Activated CD4-positive, alpha-beta T cell treated with anti-CD3 and anti-CD28 coated beads for 24 hours (primary cell): ENCODE data around the gene GSS.
A peak's percentile ranks its signal among the peaks of the same experiment; 100 is the strongest.

Experiments used
- DNase-seq, 2 donors: peaks; one replicate each; pipeline ENCODE4 v3.0.0-alpha.2; 2020; ENCODE audit warnings: low read depth in 2 of 2

GSS gene

DNA sequence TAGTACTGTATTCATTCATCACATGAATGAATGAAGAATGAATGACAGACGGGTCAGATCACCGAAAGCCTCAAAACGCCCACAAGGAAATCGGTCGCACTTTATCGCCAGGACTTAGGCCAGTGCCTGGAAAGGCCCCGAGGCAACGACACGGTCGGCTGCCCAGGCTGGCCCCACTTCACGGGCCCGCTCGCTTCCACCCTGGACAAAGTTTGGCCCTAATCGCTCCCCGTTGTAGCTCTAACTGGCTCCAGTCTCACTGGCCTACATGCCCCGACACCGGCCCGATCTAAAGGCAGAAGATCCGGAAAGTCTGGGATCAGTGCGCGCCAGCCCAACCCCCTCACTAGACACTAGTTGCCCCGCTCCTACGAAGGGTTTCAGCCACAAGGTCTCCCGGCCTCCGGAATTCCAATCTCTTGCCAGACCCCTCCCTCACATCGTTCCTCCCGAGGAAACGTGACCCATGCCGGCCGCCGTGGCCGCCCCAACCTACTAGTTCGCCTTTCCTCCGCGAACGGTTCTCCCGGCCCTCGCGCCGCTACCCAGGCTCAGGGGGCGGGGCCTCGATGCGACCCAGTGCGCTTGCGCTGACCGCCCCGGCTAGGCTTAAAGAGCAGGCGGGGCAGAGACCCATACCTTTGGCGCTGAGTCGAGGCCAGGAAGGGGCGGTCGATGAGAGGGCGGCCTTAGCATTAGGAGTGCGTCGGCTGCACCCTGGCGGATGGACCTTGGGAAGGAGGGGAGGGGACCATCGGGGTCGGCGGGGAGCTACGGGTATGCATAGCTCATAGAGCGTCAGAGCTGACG, at the start of gene GSS, which contains the start of gene MYH7B:
Gene GSS (minus strand): TSS at position 576 of the 810 bp plus-strand sequence. CDS start 3,954 bp downstream, outside the sequence.
Gene MYH7B (plus strand): TSS at position 638 of the 810 bp plus-strand sequence. CDS start 22,138 bp downstream, outside the sequence.
- peak; percentile 98 to 99 for DNase-seq

DNA sequence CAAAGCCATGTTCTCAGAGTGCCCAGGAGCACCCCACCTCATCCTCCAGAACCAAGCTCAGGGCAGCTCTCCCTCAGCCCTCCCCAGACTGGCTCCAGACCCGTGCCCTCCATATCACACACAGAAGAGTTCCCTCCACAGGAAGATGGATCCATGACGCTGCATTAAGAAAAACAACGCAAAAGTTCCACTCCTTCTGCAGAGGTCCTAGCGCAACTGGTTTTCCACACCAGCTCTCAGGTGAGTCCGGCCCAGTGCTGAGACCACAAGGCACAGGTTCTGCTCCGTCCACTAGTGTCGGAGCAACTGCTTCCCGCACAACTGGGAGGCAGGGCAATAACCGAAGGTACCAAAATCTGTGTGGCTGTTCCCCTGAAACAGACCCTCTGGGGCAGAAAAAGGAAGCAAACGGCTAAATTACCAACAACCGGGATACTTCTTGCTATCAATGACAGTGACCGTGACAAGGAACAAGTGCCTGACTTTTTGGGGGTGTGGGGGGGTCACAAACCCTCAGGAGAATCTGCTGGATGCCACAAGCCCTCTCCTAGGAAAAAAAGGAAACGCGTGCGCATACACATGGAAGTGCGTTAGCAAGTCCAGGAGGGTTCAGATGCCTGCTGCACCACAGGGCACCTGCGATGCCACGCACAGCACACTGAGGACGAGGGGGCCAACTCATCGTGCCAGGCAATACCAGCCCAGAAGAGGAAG, 49.3 kb upstream of the GSS start:
- no peak for DNase-seq

DNA sequence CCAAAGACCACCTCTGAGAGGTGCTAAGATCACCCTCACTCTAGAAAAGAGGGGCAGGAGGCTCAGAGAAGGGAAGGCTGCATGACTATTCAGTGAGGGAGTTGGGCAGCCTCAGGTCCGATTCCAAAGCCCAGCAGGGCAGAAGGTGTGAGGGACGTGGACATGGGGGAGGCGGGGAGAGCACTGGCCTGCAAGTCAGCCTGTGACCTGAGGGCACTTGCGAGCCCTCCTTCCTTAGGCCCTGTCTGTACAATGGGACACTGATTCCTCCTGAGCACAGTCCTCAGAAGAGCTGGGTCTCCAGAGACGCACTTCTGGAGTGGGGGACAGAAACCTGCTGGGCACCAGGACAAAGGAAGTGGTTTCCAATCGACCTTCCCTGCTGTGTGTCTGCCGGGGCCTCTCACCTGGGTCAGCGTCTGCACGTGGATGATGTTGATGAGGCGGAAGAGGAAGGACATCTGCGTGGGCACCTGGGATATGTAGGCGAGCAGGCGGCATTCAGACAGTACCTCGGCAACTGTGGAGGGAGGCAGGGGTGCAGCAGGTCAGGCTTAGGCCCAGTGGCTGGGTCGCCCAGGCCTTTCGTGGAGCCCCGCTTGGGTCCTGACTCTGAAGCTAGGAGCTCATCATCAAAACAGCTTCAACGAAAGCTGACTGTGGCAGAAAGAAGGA, 48.6 kb upstream of the GSS start:
- DNase-seq = no peak

DNA sequence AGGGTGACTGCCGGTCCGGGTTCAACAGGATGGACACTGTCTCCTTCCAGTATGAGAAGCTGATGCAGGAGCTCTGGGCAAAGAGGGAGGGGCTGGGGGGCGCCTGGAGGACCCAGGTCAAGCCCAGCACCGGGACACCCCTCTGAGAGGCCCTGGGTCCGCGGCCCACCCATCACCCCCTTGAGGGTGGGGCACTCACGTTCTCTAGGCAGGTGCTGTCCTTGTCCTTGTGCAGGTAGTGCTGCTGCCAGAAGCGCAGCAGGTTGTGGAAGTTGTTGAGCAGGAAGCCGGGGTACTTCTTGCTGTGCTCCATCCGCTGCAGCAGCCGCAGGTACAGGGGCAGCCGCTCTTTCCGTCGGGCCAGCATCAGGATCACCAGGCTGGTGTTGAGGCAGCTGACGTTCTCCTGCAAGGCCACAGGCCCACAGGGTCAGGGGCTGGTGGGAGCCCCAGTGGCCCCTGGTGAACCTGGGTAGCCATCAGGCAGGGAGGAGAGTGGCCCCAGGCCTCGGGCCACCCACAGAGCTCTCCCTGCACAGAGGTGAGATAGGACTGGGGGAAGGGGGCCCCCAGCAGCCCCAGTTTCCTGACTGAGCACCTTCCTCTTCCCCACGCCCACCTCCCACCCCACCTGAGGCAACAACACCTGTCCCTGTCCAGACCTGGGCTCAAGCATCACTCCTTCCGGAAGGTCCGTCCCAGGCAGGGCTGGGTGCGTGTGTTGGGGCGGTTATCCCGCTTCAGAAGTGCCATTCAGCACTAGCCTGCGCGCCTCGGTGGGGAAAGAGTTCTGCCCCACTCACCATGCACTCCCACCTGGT, 47.8 kb upstream of the GSS start:
- DNase-seq = no peak

DNA sequence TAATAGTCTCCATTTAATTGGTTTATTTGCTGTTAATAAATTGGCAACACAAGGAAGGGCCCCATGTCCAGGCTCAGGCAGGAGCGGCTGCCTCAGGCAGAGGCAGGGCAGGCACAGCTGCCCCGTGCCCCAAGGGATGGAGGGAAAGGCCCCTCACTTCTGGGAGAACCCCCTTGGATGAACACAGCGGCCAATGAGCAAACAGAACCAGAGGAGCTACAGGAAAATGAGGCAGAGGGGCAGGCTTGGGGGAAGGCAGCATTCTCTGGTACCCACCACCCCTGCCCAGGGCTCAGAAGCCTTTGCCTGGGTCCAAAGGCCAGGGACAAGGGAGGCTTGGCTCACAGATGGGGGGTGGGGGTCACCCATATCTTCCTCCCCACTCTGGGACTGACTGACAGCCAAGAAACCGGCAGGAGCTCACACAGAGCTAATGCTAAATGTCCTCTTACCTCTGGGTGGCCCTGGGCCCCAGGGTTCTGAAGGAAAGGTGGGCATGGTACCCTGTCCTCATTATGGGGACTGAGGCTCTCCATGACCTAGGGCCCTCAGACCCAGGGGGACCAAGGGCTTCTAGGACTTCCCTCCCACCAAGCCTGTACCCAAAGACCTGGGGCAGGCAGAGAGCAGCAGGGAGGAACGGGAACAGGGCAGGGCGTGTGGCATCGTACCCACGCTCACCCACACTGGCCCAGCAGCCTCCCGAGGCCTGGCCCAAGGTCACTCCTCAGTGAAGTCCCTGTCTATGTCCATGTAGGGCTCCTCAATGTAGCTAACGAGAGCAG, 47.0 kb upstream of the GSS start:
- DNase-seq = no peak

DNA sequence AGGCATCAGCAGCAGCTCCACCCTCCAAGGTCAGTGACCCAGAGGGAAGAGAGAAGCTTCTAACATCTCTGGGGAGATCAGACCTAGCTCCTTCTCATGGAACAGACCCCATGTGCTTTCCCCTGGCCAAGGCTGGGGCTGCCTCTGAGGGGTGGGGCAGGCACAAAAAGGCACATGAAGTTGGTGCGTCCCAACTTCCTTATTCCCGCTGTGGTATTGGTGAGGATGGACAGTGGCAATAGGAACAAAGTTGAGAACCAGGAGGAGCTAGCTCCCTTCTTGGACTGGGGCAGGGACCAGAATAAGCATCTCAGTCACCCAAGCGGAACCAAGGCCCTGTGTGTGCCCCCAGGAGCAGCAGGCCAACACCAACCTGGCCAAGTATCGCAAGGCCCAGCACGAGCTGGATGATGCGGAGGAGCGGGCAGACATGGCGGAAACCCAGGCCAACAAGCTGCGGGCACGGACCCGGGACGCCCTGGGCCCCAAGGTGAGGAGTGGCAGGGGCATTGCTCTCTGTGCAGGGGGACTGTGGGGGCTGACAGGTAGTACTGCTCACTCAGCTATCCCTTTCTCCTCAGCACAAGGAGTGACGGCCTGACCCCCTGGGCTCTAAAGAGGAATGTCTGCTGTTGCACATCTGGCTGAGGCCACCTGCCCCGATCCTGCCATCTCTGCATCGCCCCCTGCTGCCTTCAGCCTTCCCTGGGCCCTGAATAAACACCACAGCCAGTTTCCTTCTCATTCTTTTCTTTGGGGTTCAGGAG, 46.2 kb upstream of the GSS start:
- DNase-seq = no peak

DNA sequence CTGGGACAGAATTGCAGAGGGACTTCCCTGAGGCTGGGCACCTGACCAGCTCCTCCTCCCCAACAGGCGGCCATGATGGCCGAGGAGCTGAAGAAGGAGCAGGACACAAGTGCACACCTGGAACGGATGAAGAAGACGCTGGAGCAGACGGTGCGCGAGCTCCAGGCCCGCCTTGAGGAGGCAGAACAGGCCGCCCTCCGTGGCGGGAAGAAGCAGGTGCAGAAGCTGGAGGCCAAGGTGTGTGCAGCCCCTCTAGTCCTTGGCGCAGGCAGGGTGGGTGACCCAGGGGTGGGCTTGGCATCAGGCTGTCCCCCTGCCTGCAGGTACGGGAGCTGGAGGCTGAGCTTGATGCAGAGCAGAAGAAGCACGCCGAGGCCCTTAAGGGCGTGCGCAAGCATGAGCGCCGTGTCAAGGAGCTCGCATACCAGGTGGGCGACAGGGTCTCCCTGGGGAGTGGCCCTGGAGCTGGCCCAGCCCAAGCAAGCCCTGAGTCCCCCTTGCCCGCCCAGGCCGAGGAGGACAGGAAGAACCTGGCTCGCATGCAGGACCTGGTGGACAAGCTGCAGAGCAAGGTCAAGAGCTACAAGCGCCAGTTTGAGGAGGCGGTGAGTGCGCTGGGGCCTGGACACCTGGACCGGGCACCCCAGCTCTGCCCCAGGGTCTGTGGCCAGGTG, 45.5 kb upstream of the GSS start:
- no peak for DNase-seq

DNA sequence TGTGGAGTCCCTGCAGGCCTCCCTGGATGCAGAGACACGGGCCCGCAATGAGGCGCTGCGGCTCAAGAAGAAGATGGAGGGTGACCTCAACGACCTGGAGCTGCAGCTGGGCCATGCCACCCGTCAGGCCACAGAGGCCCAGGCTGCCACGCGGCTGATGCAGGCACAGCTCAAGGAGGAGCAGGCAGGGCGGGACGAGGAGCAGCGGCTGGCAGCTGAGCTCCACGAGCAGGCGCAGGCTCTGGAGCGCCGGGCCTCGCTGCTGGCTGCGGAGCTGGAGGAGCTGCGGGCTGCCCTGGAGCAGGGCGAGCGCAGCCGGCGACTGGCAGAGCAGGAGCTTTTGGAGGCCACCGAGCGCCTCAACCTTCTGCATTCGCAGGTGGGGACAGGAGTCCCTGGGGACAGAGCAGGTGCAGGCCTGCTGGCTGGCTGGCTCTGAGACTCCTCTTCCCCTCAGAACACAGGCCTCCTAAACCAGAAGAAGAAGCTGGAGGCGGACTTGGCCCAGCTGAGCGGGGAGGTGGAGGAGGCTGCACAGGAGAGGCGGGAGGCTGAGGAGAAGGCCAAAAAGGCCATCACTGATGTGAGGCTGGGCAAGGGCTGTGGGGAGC, 44.8 kb upstream of the GSS start:
- no peak for DNase-seq

DNA sequence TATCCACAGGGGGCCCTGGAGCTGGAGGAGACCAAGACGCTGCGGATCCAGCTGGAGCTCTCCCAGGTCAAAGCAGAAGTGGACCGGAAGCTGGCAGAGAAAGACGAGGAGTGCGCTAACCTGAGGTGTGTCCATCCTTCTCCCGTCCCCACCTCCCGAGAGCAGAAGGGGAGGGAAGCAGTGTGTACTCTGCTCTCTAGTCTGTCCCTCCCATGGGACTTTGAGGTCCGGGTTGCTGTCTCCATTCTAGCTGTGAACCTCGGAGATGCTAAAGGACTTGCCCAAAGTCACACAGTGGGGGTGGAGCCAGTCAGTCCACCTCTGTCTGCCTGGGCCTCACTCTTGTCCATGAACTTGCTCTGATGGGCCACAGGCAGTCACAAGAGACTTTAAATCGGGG, 44.2 kb upstream of the GSS start:
- no peak for DNase-seq

DNA sequence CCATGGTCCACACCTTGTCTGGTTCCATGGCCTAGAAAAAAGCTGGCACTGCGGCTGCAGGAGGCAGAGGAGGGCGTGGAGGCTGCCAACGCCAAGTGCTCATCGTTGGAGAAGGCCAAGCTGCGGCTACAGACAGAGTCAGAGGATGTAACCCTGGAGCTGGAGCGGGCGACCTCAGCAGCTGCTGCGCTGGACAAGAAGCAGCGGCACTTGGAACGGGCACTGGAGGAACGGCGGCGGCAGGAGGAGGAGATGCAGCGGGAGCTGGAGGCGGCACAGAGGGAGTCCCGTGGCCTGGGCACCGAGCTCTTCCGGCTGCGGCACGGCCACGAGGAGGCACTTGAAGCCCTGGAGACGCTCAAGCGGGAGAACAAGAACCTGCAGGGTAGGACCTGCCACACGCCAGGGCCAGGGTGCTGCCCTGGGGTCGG, 43.4 kb upstream of the GSS start:
- DNase-seq = no peak

DNA sequence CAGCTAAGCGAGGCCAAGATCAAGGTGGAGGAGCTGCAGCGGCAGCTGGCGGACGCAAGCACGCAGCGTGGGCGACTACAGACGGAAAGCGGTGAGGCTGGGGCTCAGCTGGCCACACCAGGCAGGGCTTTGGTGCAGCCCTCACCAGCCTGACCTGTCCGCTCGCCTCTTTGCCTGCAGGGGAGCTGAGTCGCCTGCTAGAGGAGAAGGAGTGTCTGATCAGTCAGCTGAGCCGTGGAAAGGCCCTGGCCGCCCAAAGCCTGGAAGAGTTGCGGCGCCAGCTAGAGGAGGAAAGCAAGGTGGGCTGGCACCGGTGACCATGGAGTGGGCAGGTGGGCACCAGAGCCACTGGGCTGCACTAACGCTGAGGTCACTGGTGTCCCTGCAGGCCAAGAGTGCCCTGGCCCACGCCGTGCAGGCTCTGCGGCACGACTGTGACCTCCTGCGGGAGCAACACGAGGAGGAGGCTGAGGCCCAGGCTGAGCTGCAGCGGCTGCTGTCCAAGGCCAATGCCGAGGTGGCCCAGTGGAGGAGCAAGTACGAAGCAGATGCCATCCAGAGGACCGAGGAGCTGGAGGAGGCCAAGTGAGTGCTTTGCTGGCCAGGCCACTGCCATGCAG, 42.8 kb upstream of the GSS start:
- no peak for DNase-seq

DNA sequence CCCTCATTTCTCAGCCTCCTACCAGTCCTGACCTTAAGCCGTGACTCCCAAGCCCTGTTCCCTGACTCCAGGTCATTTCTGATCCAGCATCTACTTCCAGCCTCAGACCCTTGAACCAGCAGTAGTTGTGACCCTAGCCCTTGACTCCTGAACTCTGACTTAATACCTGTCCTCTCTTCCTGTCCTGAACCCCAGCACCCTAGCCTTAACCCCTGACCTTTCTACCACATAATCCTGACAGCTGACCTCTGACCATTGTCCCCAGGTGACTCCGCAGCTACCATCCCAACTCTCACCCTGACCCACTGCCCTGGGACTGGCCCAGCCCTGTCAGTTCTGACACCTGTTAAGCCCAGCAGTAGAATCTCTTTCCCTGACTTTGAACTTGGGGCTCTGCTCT, 42.2 kb upstream of the GSS start:
- no peak for DNase-seq

DNA sequence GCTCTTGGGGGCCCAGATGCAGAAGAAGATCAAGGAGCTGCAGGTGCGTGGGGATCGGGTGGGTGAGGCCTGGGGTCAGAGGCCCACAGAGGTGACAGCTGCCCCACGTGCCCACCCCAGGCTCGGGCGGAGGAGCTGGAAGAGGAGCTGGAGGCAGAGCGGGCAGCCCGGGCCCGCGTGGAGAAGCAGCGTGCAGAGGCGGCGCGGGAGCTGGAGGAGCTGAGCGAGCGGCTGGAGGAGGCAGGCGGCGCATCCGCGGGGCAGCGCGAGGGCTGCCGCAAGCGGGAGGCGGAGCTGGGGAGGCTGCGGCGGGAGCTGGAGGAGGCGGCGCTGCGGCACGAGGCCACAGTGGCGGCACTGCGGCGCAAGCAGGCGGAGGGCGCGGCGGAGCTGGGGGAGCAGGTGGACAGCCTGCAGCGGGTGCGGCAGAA, 41.5 kb upstream of the GSS start:
- no peak for DNase-seq

DNA sequence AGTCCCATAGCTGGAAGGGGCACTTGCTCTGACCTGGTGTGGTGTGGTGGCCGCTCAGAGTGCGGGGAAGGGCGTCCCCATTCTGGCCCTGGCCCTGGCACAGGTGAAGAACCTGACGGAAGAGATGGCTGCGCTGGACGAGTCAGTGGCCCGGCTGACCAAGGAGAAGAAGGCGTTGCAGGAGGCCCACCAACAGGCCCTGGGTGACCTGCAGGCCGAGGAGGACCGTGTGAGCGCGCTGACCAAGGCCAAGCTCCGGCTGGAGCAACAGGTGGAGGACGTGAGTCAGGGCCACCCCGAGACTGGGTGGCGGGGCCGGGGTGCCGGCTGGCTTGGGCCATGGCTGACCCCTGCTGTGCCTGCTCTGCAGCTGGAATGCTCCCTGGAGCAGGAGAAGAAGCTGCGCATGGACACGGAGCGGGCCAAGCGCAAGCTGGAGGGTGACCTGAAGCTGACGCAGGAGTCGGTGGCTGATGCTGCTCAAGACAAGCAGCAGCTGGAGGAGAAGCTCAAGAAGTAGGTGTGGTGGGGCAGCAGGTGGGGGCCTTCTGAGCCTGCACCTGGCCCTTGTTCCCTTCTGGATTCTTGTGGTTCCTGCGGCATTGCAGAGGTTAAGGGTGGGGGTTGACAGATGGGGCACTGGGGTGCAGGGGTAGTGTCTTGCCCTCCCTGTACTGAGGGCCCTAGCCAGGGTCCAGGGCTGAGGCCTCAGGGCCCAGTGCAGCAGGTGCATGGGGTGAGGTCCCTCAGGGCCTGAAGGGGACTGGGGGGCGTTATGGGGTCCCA, 40.8 kb upstream of the GSS start:
- DNase-seq = no peak

DNA sequence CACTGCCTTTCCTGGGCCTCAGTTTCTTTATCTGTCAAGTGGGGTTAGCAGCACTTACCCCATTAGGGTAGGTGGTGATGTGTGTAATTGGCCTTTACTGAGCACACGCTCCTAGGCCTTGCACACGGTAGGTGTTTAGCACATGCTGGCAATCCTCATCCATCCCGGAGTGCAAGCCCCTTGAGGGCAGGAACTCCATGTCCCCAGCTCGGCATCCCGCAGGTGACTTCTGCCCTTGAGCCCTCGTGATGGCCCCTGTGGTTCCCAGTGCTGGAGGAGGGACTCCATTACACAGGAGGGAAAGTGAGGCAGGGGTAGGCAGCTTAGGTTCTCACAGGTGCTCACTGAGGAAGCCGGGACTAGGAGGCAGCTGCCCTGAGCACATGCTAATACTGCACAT, 40.1 kb upstream of the GSS start:
- no peak for DNase-seq

DNA sequence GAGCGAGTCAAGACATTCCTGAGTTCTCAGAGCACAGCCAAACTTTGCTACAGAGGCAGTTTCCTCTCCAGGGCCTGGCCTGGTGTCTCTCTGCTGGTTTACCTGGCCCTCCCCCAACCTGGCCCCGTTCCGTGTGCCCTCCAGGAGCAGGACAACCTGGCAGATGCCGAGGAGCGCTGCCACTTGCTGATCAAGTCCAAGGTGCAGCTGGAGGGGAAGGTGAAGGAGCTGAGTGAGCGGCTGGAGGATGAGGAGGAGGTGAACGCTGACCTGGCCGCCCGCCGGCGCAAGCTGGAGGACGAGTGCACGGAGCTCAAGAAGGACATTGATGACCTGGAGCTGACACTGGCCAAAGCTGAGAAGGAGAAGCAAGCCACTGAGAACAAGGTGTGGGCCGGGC, 39.6 kb upstream of the GSS start:
- no peak for DNase-seq

DNA sequence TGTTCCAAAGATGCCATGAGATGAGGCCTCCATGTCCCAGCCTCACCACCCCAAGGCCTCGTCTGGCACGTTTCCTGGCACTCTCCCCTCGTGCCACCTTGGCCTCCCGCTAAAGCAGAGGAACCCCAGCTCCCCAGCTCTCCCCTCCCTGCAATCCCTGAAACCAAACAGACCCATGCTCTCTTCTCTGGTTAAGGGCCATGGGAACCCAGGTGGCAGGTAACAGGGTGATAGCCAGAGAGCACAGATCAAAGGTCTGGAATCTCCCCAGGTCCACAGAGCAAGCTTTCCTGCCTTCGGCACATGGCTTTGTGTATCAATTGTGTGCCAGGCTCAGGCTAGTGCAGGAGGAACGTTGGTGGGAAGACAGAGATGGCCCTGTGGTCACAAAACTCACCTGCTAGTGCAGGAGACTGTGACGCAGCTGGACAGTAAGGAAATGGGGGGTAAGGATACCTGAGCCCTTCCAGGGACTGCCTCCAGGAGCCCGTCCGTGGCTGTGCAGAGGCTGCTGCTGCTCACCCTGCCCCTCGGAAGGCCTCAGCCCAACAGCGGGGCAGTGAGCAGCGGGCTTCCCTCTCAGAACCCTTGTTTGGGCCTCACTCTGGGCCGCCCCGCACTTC, 39.0 kb upstream of the GSS start:
- DNase-seq = no peak
